Measurements from ENCODE around the gene ATP9B. TPM values are rescaled to one million over a fixed set of nuclear protein-coding genes. Genes with fewer than 3 reads are reported as not detected.

The ATP9B gene
- total and polyA plus RNA-seq, 10 of the 15 experiments (the other 5 are each of a cell fraction or from before 2014, with no cell fraction given) = 0.74 to 20.7 (median 12.9) TPM

- Histone ChIP-seq H3K9me3 (replicated peaks; ENCODE audit: control insufficient read depth, insufficient read depth, low read length) (no peaks in the 10 kb centered on the region), H3K4me2 (ENCODE audit: control insufficient read depth, insufficient read depth) (no peak overlapping the region), H3K27ac (ENCODE audit: control insufficient read depth, insufficient read depth) (no peak overlapping the region), H3K9ac (ENCODE audit: control insufficient read depth, insufficient read depth, low read length) (no peak overlapping the region), H3K36me3 (ENCODE audit: control insufficient read depth in 2 of 2, insufficient read depth in 2 of 2, low read length in 1 of 2) (peaks cover 0 to 5% of the 10 kb centered on the region in 2 experiments), H4K20me1 (ENCODE audit: control insufficient read depth, insufficient read depth) (no peaks in the 10 kb centered on the region), H3K79me2 (ENCODE audit: control insufficient read depth, insufficient read depth, low read length) (no peaks in the 10 kb centered on the region), H3K27me3 (replicated peaks in 1 of 2; ENCODE audit: control insufficient read depth in 2 of 2, insufficient read depth in 2 of 2, low read length in 1 of 2) (no peaks in the 10 kb centered on the region), H3K4me1 (ENCODE audit: control insufficient read depth, insufficient read depth, low read length) (no peaks in the 10 kb centered on the region), H3K4me3 (no peak overlapping the region), H2AFZ (ENCODE audit: control insufficient read depth, low read depth, low read length) (no peak overlapping the region)
- RAD21 ChIA-PET (ENCODE audit: unreplicated experiment) = no interaction called here
- BruUV-seq (replicated peaks) = no TSS peak
- SMC1A ChIA-PET (ENCODE audit: uncharacterized antibody, unreplicated experiment) = no interaction called here
- POLR2A ChIA-PET = no interaction called here
- ATAC-seq (no peak), DNase-seq (ENCODE audit: low read depth, low spot score) (no peak), FAIRE-seq (no peak)
- WGBS (ENCODE audit: insufficient coverage, insufficient replicate concordance, low lambda C conversion rate, missing lambda C conversion rate) = 97% methylated on average over 29 of the region's 29 CpGs
- intact Hi-C loops (cut with micrococcal nuclease; ENCODE audit: unreplicated experiment) (no loop called here), in situ Hi-C loops (cut with MboI) (no loop called here)
- TF ChIP-seq SP1 (IDR thresholded peaks at IDR 0.05; ENCODE audit: low read depth, low read length) = no peak
- TF ChIP-seq GABPA (IDR thresholded peaks at IDR 0.05; ENCODE audit: low read depth) = no peak
- TF ChIP-seq MTA2 (IDR thresholded peaks at IDR 0.05; ENCODE audit: low read depth) = no peak
- no peak for TF ChIP-seq NR2F1 (conservative IDR thresholded peaks at IDR 0.05)
- TF ChIP-seq EGR1 (IDR thresholded peaks at IDR 0.05; ENCODE audit: borderline replicate concordance in 1 of 2, low read depth in 2 of 2, low read length in 2 of 2) = no peak
- no peak for TF ChIP-seq TAF1 (IDR thresholded peaks at IDR 0.05; ENCODE audit: borderline replicate concordance, low read depth, low read length)
- no peak for TF ChIP-seq MEF2A (IDR thresholded peaks at IDR 0.05; ENCODE audit: insufficient read depth, low read depth, low read length)
- TF ChIP-seq ZNF207 (IDR thresholded peaks at IDR 0.05; ENCODE audit: borderline replicate concordance) = no peak
- TF ChIP-seq WRNIP1 (IDR thresholded peaks at IDR 0.05; ENCODE audit: borderline replicate concordance, low read depth, low read length) = no peak
- no peak for TF ChIP-seq ZBED1 (IDR thresholded peaks at IDR 0.05; ENCODE audit: borderline replicate concordance)
- TF ChIP-seq CBFB (IDR thresholded peaks at IDR 0.05; ENCODE audit: low read depth) = no peak
- TF ChIP-seq USF2 (IDR thresholded peaks at IDR 0.05; ENCODE audit: borderline replicate concordance, low read depth, low read length) = no peak
- TF ChIP-seq IKZF1 (conservative IDR thresholded peaks at IDR 0.05) = no peak
- TF ChIP-seq NKRF (conservative IDR thresholded peaks at IDR 0.05) = no peak
- CTCF ChIA-PET = no interaction called here
These were observed 297.2 kb downstream of the ATP9B start for GRCh38 chr18:79366177-79367094.
